Central memory CD8-positive, alpha-beta T cell (primary cell): ENCODE data around the gene TRIM47.
A peak's percentile ranks its signal among the peaks of the same experiment; 100 is the strongest.
"Not testable (repeated sequence)": the region's sequence is repeated elsewhere in the genome, so short reads cannot be mapped to it uniquely, and the experiment has no call there.

Experiments used
- ATAC-seq: fragments of 150-1000 bp; cut with Tn5 transposase; replicated peaks from 2 replicates; pipeline ENCODE4 v1.10.0; 2022; ENCODE audit warnings: mild to moderate bottlenecking, moderate FRiP score, moderate number of reproducible peaks; ENCODE audit not compliant: poor library complexity, severe bottlenecking; ENCODE audit errors: extremely low read depth
- DNase-seq, 2 donors: peaks; one replicate each; pipeline ENCODE4 v3.0.0; 2021; ENCODE audit warnings: low spot score in 2 of 2
- H3K27ac Mint-ChIP-seq: one replicate; pipeline ENCODE4 v1.8.0; 2022; ENCODE audit warnings: low read depth, mild to moderate bottlenecking, moderate library complexity, mixed read lengths
- H3K27me3 Mint-ChIP-seq: one replicate; pipeline ENCODE4 v1.8.0; 2022; ENCODE audit warnings: mixed read lengths
- H3K36me3 Mint-ChIP-seq: one replicate; pipeline ENCODE4 v1.8.0; 2022; ENCODE audit warnings: mild to moderate bottlenecking, moderate library complexity, mixed read lengths; ENCODE audit not compliant: insufficient read depth
- H3K4me1 Mint-ChIP-seq: one replicate; pipeline ENCODE4 v1.8.0; 2022; ENCODE audit warnings: mixed read lengths
- H3K4me3 Mint-ChIP-seq: one replicate; pipeline ENCODE4 v1.8.0; 2022; ENCODE audit warnings: mild to moderate bottlenecking, moderate library complexity, mixed read lengths
- H3K9me3 Mint-ChIP-seq: one replicate; pipeline ENCODE4 v1.8.0; 2022; ENCODE audit warnings: mixed read lengths

TRIM47 gene

DNA sequence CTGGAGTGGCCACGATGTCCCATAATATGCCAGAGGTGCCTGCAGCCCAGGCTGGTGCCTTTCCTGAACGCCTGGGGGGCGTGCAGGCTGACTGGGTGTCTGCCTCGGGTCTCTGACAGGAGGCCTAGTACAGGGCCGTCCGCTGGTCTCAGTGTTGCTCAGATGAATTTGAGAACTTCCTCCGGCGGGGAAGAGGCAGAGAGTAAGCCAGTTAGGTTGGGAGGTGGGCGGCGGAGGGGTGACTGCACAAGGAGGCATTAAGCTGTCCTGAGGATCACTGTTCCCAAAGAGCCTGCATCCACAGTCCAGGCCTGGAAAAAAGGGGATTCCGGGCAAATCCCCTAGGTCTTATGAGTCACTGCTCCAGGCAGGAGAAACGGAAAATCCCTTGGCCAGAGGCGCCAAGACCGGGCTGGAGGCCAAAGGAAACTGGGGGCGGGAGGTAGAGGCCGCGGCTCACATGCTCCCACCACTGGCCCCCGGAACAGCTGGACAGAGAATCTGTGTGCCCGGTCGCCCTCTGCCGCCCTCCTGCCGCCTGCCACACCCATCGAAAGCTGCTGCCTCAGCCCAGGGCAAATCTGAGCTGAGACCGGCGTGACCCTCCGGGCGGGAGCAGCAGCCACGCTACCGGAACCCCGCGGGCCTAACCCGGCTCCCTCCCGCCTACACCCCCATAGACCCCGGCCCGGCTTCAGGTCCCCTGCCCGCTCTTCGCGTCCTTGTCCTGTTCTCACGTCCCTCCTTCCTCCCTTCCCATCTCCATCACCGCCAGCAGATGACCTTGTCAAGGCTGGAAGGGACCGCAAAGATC is 1.2 kb downstream of the TRIM47 start:
- ATAC-seq (peak; percentile 4), DNase-seq (no peak)
- peak overlapping the region; percentile 87 for H3K4me3 Mint-ChIP-seq
- H3K27me3 Mint-ChIP-seq: no peaks in the 10 kb centered on the region
- H3K27ac Mint-ChIP-seq: peak overlapping the region; percentile 81
- peaks cover 31% of the 10 kb centered on the region for H3K4me1 Mint-ChIP-seq
- no peaks in the 10 kb centered on the region for H3K9me3 Mint-ChIP-seq
- peaks cover 5% of the 10 kb centered on the region for H3K36me3 Mint-ChIP-seq

DNA sequence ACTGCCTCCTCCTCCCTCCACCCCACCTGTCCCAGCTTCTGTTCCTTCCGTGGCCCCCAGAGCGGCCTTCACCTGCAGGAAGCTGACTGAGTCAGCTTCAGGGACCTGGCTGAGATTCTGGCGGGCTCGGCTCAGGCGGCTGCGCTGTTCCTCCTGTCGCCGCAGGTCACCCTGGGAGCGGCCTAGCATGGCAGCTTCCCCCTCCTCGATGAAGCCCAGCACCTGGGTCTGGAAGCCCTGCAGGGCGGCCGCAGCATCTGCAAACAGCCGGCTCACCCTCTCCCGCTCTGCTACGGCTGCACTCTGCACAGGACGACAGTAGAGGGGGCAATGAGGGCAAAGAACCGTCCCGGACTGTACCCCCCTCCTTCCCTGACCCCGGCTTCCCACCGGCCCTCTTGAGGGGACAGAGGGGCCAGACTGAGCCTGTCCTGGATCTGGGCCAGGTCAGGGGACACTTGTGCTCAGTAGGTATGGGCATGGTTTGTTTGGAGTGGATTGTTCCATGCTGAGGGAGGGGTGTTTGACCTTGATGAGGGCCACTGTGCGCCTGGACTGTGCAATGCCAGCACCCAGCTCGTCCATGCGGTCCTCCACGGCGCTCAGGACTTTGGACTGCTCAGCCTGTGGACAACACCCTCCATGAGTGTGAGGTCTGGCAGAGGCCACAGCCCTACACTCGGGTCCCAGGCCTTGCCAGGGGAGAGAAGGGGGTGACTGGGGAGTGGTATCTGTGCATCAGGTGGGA is 2.0 kb downstream of the TRIM47 start:
- Mint-ChIP-seq H3K9me3 (no peaks in the 10 kb centered on the region), H3K27ac (peak overlapping the region; percentile 81), H3K27me3 (no peaks in the 10 kb centered on the region), H3K36me3 (peaks cover 4% of the 10 kb centered on the region), H3K4me3 (peak overlapping the region; percentile 87), H3K4me1 (peaks cover 24% of the 10 kb centered on the region)
- DNase-seq (peak; percentile 50 to 66), ATAC-seq (peak; percentile 69)

DNA sequence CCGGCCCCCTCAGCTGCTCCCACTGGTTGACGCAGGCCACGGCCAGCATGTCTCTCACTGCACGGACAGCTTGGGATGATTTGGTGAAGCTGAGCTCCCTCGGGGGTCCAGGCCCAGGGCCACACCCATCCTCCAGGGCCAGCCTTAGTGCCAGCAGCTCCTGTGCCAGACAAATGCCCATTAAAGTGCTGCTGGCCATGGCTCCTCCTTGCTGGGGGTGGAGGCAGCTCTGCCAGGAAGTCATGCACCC is 2.5 kb downstream of the TRIM47 start:
- Mint-ChIP-seq H3K4me1 (peaks cover 24% of the 10 kb centered on the region), H3K9me3 (no peaks in the 10 kb centered on the region), H3K27ac (peak overlapping the region; percentile 81), H3K4me3 (peak overlapping the region; percentile 87), H3K36me3 (peaks cover 3% of the 10 kb centered on the region), H3K27me3 (no peaks in the 10 kb centered on the region)
- DNase-seq (no peak), ATAC-seq (no peak)

DNA sequence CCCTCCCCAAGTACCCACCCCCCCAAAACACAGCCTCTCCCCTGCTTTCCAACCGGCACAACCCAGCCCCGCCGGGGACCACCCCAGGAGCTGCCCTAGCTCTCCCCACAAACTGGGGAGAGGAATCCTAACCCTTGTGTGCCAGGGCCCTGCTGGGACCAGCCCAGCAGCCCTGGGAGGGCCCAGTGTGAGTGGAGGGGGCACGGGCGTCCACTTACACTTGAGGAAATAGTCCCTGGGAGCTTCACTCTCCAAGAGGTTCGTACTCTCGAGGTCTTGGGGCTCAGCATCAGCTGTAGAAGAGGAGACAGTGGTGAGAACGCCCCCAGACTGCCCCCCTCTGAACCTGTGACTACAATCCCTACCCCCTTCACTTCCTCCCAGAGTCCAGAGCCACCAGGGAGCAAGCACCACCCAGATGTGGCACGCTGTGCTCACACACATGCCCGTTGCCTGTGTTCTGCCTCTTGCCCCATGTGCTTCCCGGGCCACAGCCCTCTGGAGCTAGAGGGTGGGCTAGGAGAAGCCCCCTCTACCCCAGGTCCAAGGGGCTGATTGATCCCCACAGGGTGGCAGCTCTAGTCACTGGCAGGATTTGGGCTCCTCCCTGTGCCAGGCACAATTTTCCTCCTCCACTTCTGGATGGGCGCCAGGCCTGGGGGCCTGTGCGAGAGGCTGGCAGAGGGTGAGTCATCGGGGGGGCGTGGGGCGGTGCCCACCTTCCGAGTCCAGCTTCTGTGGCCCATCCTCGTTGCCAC is 3.0 kb downstream of the TRIM47 start:
- Mint-ChIP-seq H3K36me3 (peaks cover 3% of the 10 kb centered on the region), H3K4me3 (peak overlapping the region; percentile 87), H3K27ac (peak overlapping the region; percentile 81), H3K27me3 (no peaks in the 10 kb centered on the region), H3K4me1 (peaks cover 24% of the 10 kb centered on the region), H3K9me3 (no peaks in the 10 kb centered on the region)
- ATAC-seq (no peak), DNase-seq (no peak)

DNA sequence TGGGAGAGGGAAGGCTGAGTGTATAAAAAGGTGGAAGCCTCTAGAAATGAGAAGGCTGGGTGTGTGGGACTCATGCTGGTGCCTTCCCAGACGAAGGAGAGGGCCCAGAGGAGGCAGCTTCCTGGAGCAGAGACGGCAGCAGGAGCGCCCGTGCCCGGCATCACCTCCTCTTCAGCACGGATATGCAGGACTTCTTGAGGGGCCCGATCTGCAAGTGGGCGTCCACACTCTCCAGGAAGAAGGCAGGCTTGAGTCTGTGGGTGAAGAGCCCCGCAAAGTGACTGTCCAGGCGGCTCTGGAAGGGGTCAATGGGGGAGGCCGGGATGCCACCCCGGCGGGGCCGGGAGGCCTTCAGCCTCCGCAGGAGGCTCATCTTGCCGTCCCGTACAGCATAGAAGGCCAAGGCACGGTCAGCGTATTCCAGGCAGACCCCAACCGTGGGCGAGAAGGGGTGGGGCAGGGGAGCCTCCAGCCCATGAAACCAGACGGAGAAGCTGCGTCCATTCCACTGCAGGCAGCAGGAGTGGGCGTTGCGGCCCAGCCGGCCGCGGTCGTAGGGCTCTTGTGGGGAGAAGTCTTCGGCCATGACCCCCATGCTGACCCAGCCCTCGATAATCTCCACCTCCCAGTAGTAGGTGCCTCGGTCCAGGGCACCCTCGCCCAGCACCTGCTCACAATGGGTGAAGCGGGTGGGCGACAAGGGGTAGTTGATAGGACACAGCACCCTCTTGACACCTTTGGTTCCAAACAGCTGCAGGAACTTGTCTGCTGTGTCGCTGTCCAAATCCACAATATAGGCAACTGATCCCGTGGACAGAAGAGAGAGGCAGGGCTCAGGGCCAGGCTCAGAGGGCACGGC is 3.8 kb downstream of the TRIM47 start:
- no peak for ATAC-seq
- no peak for DNase-seq
- Mint-ChIP-seq H3K27ac (no peak overlapping the region), H3K9me3 (no peaks in the 10 kb centered on the region), H3K36me3 (peaks cover 3% of the 10 kb centered on the region), H3K27me3 (no peaks in the 10 kb centered on the region), H3K4me1 (peaks cover 24% of the 10 kb centered on the region), H3K4me3 (no peak overlapping the region)

DNA sequence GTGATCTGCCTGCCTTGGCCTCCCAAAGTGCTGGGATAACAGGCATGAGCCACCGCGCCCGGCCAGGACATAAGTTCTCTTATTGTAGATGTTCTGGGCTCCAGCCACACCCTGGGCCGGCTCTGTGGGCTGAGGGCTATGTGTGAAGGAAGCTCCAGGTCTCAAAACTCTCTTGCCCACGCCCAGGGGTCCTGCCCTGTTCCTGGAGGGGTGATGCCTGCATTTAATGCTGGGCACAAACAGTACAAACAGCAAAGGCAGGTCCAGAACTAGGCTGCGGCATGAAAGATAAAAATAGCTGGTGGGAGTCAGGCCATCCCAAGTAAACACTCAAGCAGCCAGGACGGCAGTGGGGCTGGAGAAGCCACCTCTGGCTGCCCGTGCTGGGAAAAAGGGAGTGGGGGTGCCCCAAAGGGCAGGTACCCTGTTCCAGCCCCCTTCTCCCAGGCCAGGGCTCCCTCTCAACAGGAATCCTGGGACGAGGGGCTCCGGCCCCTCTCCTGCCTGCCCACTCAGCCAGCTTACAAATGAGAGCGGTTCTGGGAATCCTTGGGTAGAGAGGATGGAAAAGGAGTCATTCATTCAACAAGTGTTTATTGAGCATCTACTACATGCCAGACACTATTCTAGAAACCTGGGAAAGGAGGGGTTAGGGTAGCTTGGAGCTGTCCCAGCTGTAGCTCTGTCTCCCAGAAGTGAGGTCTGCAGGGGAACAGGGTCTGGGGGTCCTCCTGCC is 4.6 kb downstream of the TRIM47 start:
- no peaks in the 10 kb centered on the region for H3K9me3 Mint-ChIP-seq
- no peak overlapping the region for H3K4me3 Mint-ChIP-seq
- no peak overlapping the region for H3K27ac Mint-ChIP-seq
- no peaks in the 10 kb centered on the region for H3K27me3 Mint-ChIP-seq
- peaks cover 3% of the 10 kb centered on the region for H3K36me3 Mint-ChIP-seq
- DNase-seq (no peak), ATAC-seq (no peak)
- H3K4me1 Mint-ChIP-seq: peaks cover 24% of the 10 kb centered on the region

DNA sequence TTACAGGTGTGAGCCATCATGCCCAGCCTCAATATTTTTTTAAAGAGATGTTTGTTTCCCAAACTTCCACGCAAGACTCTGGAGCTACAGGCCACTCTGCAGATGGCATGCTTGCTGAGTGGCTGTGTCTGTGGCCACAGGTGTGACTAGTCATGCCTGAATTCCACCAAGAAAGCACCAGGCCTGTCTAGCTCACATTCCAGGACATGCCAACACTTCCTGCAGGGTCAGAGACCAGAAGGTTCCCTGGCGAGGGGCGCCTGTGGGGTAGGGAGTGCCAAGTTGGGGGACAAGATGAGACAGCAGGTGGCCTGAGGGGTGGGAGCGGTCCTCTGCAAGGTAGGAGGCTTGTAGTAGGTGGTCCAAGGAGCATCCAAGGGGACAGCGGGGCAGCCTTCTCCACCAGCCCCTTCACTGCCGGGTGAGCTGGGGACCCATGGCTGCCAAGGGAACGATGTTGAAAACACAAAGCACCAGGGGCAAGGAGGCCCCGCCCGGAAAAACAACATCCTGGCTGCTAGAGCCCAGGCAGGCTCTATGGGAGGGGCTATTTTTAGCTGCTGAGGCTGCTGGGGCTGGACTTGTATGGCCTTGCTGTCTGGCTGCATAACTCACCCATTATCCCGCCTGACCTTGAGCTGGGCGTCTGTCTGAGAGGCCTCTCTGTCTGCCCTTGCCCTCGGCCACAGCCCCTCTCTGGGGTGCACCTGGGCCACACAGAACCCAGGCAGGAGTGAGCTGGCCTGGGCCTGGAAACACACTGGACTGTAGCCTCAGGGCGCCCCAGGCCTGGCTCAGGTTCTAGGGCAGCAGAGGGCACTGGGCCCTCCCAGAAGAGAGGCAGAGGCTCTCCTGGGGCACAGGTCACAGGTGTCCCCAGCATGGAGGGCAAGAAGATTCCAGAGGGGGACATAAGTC is 5.7 kb downstream of the TRIM47 start:
- H3K27me3 Mint-ChIP-seq: no peaks in the 10 kb centered on the region
- H3K9me3 Mint-ChIP-seq: no peaks in the 10 kb centered on the region
- H3K4me3 Mint-ChIP-seq: no peak overlapping the region
- H3K36me3 Mint-ChIP-seq: peaks cover 2% of the 10 kb centered on the region
- DNase-seq (peak; percentile 35 to 49), ATAC-seq (peak; percentile 53)
- peak overlapping the region; percentile 64 for H3K27ac Mint-ChIP-seq
- H3K4me1 Mint-ChIP-seq: peaks cover 21% of the 10 kb centered on the region

DNA sequence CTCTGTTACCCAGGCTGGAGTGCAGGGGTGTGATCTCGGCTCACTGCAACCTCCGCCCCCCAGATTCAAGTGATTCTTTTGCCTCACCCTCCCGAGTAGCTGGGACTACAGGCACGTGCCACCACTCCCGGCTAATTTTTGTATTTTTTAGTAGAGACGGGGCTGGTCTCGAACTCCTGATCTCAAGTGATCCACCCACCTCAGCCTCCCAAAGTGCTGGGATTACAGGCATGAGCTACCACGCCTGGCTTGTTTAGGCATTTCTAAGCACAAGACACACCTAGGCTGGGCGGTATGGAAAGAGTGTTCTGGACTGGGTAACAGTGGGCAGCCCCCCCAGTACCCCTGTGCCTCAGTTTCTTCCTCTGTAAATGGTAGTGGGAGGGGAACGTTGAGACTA is 8.2 kb downstream of the TRIM47 start:
- H3K27me3 Mint-ChIP-seq, H3K36me3 Mint-ChIP-seq, DNase-seq, H3K4me3 Mint-ChIP-seq, H3K27ac Mint-ChIP-seq, H3K9me3 Mint-ChIP-seq, ATAC-seq: not testable (repeated sequence)
- H3K4me1 Mint-ChIP-seq: peaks cover 10% of the 10 kb centered on the region

DNA sequence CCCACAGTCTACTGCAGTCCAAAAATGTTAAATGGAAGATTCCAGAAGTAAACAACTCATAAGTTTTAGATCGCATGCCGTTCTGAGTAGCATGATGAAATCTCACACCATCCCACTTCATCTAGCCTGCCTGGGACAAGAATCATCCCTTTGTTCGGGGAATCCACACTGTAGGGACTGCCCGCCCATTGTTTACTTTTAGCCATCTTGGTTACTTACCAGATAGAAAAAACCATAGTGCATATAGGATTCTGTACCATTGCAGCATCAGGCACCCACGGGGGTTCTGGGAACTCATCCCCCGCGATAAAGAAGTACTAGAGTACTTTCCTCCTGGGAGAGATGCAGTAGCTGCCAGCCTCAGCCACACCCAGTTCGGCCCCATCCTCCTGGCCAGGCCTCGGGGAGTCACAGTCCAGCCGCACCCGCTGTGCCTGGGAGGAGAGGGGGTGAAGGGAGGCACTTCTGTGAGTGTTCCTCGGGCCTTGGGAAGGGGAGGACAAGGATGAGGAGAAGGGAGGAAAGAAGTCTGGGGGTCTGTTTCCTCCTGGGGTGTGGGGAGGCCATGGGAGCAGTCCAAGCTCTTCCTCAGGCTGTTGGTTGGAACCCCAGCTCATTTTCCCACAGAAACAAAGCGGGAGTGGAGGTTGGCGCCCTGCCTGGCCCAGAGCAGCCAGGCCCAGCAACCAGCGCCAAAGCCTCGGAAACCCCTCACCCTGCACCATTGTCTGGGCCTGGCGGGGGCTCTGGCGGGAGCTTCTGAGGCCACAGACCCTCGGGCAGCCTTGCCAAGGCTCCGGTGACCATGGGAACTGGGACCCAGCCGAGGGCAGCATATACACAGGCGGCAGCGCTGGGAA is 8.9 kb downstream of the TRIM47 start:
- Mint-ChIP-seq H3K36me3 (peaks cover 2% of the 10 kb centered on the region), H3K27me3 (no peaks in the 10 kb centered on the region), H3K9me3 (no peaks in the 10 kb centered on the region), H3K4me1 (peaks cover 17% of the 10 kb centered on the region), H3K27ac (no peak overlapping the region), H3K4me3 (no peak overlapping the region)
- DNase-seq: no peak
- no peak for ATAC-seq

DNA sequence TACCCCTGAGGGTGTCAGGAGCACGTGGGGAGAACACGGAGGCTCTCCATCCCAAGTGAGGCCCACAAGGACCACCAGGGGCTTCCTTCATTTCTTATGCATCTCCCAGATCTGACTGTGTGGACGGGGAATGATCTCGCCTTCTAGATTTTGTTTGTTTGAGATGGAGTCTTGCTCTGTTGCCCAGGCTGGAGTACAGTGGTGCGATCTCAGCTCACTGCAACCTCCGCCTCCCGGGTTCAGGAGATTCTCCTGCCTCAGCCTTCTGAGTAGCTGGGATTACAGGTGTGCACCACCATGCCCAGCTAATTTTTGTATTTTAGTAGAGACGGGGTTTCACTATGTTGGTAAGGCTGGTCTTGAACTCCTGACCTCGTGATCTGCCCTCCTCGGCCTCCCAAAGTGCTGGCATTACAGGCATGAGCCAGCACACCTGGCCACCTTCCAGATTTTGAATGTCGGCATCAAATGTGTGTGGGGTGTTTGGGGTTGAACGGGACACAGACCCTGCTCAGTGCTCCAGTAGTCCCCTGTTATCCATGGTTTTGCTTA is 9.6 kb downstream of the TRIM47 start:
- H3K4me1 Mint-ChIP-seq: peaks cover 23% of the 10 kb centered on the region
- H3K36me3 Mint-ChIP-seq, DNase-seq, H3K27me3 Mint-ChIP-seq, ATAC-seq, H3K9me3 Mint-ChIP-seq, H3K27ac Mint-ChIP-seq, H3K4me3 Mint-ChIP-seq: not testable (repeated sequence)
